ENCODE data around the gene SHLD1. TPM values are rescaled to one million over a fixed set of nuclear protein-coding genes. Genes with fewer than 3 reads are reported as not detected.
"Not testable (repeated sequence)": the region's sequence is repeated elsewhere in the genome, so short reads cannot be mapped to it uniquely, and the experiment has no call there.

SHLD1 gene, protein sequence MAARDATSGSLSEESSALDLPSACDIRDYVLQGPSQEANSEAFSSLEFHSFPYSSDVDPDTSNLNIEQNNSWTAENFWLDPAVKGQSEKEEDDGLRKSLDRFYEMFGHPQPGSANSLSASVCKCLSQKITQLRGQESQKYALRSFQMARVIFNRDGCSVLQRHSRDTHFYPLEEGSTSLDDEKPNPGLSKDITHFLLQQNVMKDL
- total RNA-seq (1 to 10 TPM; 2.9 to 5.2 TPM), polyA plus RNA-seq (1 to 10 TPM; 2.3 to 9.5 TPM)
- long read RNA-seq, donor 1, partial matches to known transcripts: 2 of 6 reads
- long read RNA-seq, donor 1, other reads (novel, unspliced or antisense): 2 of 6 reads
- long read RNA-seq, donor 2, partial matches to known transcripts: 0 of 5 reads
- long read RNA-seq, donor 2, other reads (novel, unspliced or antisense): 5 of 5 reads

- Histone ChIP-seq H3K27me3 (ENCODE audit: control insufficient read depth in 1 of 2, insufficient read depth in 2 of 2, low read length in 1 of 2) (no peaks in the 10 kb centered on the region), H3K36me3 (ENCODE audit: control insufficient read depth in 1 of 2, insufficient read depth in 2 of 2, low read length in 1 of 2) (no peaks in the 10 kb centered on the region), H3K27ac (ENCODE audit: low read depth in 1 of 2, low read length in 2 of 2) (peak within 1 kb of the TSS; percentile 47), H3K4me3 (ENCODE audit: low read length in 2 of 2) (peak within 1 kb of the TSS; percentile 44 to 65), H3K9me3 (ENCODE audit: control insufficient read depth, low read length) (no peaks in the 10 kb centered on the region), H3K4me1 (ENCODE audit: control insufficient read depth in 1 of 2, insufficient read depth in 2 of 2, low read length in 2 of 2) (no peaks in the 10 kb centered on the region)
- 15% methylated on average over 27 of the region's 27 CpGs for WGBS, 2 donors
- intact Hi-C loops (cut with DNase I): loop anchor here in 1 of 2 donors (5.0 kb wide), 1 partner anchor 197 kb away; no protein-coding TSS in a partner anchor
- ATAC-seq (ENCODE audit: low FRiP score) (peak; percentile 95), DNase-seq (peak; percentile 90 to 91)
Measured at GRCh38 chr20:5749952-5750779, at the start of gene SHLD1. Gene SHLD1 (plus strand): TSS chr20:5750401. CDS start chr20:5772866, 22,465 bp downstream.

GRCh38 chr20:5702339-5702738, 47.9 kb upstream of the SHLD1 start:
- intact Hi-C loops (cut with DNase I); ATAC-seq (ENCODE audit: low FRiP score): not testable (repeated sequence)

GRCh38 chr20:5703681-5704101, 46.5 kb upstream of the SHLD1 start:
- ATAC-seq (ENCODE audit: low FRiP score) (no peak), DNase-seq (no peak)
- H3K4me3 ChIP-seq (ENCODE audit: low read length in 2 of 2): no peak overlapping the region
- intact Hi-C loops (cut with DNase I): no loop called here
- no peaks in the 10 kb centered on the region for H3K27me3 ChIP-seq (ENCODE audit: control insufficient read depth in 1 of 2, insufficient read depth in 2 of 2, low read length in 1 of 2)
- no peaks in the 10 kb centered on the region for H3K4me1 ChIP-seq (ENCODE audit: control insufficient read depth in 1 of 2, insufficient read depth in 2 of 2, low read length in 2 of 2)
- no peaks in the 10 kb centered on the region for H3K36me3 ChIP-seq (ENCODE audit: control insufficient read depth in 1 of 2, insufficient read depth in 2 of 2, low read length in 1 of 2)
- H3K9me3 ChIP-seq (ENCODE audit: control insufficient read depth, low read length): no peaks in the 10 kb centered on the region
- 17 to 22% methylated on average over 5 of the region's 5 CpGs for WGBS, 2 donors
- no peak overlapping the region for H3K27ac ChIP-seq (ENCODE audit: low read depth in 1 of 2, low read length in 2 of 2)

More at GRCh38 chr20:5702339-5702738, 47.9 kb upstream of the SHLD1 start:
- not testable (repeated sequence) for H3K27ac ChIP-seq (ENCODE audit: low read depth in 1 of 2, low read length in 2 of 2); H3K36me3 ChIP-seq (ENCODE audit: control insufficient read depth in 1 of 2, insufficient read depth in 2 of 2, low read length in 1 of 2); H3K27me3 ChIP-seq (ENCODE audit: control insufficient read depth in 1 of 2, insufficient read depth in 2 of 2, low read length in 1 of 2); H3K9me3 ChIP-seq (ENCODE audit: control insufficient read depth, low read length); DNase-seq; H3K4me1 ChIP-seq (ENCODE audit: control insufficient read depth in 1 of 2, insufficient read depth in 2 of 2, low read length in 2 of 2); H3K4me3 ChIP-seq (ENCODE audit: low read length in 2 of 2)
- WGBS, 2 donors: 81 to 90% methylated on average over 4 of the region's 5 CpGs

DNA sequence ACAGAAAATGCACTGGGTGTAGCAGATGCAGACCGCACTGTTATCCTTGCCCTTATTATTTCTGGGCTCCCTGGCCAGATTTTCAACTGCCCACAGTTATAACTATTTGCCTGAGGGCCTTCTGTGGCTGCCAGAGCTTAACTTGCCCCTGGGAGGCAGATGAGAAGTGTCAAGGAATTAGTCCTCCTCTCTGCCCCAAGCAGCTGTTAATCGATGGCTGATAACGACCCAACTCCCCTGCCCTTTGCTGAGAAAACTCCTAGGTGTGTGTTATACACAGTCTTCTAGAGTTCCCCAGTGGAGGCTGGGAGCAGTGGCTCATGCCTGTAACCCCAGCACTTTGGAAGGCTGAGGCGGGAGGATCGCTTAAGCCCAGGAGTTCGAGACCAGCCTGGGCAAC, 44.4 kb upstream of the SHLD1 start:
- no peaks in the 10 kb centered on the region for H3K27me3 ChIP-seq (ENCODE audit: control insufficient read depth in 1 of 2, insufficient read depth in 2 of 2, low read length in 1 of 2)
- ATAC-seq (ENCODE audit: low FRiP score) (no peak), DNase-seq (no peak)
- H3K9me3 ChIP-seq (ENCODE audit: control insufficient read depth, low read length): peaks cover 2% of the 10 kb centered on the region
- intact Hi-C loops (cut with DNase I): no loop called here
- 71 to 72% methylated on average over 6 of the region's 6 CpGs for WGBS, 2 donors
- no peaks in the 10 kb centered on the region for H3K36me3 ChIP-seq (ENCODE audit: control insufficient read depth in 1 of 2, insufficient read depth in 2 of 2, low read length in 1 of 2)
- H3K4me1 ChIP-seq (ENCODE audit: control insufficient read depth in 1 of 2, insufficient read depth in 2 of 2, low read length in 2 of 2): no peaks in the 10 kb centered on the region
- no peak overlapping the region for H3K4me3 ChIP-seq (ENCODE audit: low read length in 2 of 2)
- H3K27ac ChIP-seq (ENCODE audit: low read depth in 1 of 2, low read length in 2 of 2): no peak overlapping the region

- Histone ChIP-seq H3K4me1 (ENCODE audit: control insufficient read depth in 1 of 2, insufficient read depth in 2 of 2, low read length in 2 of 2) (no peaks in the 10 kb centered on the region), H3K27me3 (ENCODE audit: control insufficient read depth in 1 of 2, insufficient read depth in 2 of 2, low read length in 1 of 2) (no peaks in the 10 kb centered on the region), H3K4me3 (ENCODE audit: low read length in 2 of 2) (no peak overlapping the region), H3K36me3 (ENCODE audit: control insufficient read depth in 1 of 2, insufficient read depth in 2 of 2, low read length in 1 of 2) (no peaks in the 10 kb centered on the region), H3K9me3 (ENCODE audit: control insufficient read depth, low read length) (peaks cover 2% of the 10 kb centered on the region), H3K27ac (ENCODE audit: low read depth in 1 of 2, low read length in 2 of 2) (no peak overlapping the region)
- 86 to 89% methylated on average over 9 of the region's 9 CpGs for WGBS, 2 donors
- ATAC-seq (ENCODE audit: low FRiP score) (no peak), DNase-seq (no peak)
- intact Hi-C loops (cut with DNase I): no loop called here
Measured at GRCh38 chr20:5706797-5707196, 43.4 kb upstream of the SHLD1 start.

GRCh38 chr20:5710551-5710950, 39.6 kb upstream of the SHLD1 start:
- Histone ChIP-seq H3K4me1 (ENCODE audit: control insufficient read depth in 1 of 2, insufficient read depth in 2 of 2, low read length in 2 of 2) (no peaks in the 10 kb centered on the region), H3K4me3 (ENCODE audit: low read length in 2 of 2) (no peak overlapping the region), H3K27ac (ENCODE audit: low read depth in 1 of 2, low read length in 2 of 2) (no peak overlapping the region), H3K27me3 (ENCODE audit: control insufficient read depth in 1 of 2, insufficient read depth in 2 of 2, low read length in 1 of 2) (no peaks in the 10 kb centered on the region), H3K36me3 (ENCODE audit: control insufficient read depth in 1 of 2, insufficient read depth in 2 of 2, low read length in 1 of 2) (no peaks in the 10 kb centered on the region), H3K9me3 (ENCODE audit: control insufficient read depth, low read length) (peaks cover 6% of the 10 kb centered on the region)
- WGBS, 2 donors: 69 to 73% methylated on average over 3 of the region's 3 CpGs
- intact Hi-C loops (cut with DNase I): no loop called here
- DNase-seq (no peak), ATAC-seq (ENCODE audit: low FRiP score) (no peak)

DNA sequence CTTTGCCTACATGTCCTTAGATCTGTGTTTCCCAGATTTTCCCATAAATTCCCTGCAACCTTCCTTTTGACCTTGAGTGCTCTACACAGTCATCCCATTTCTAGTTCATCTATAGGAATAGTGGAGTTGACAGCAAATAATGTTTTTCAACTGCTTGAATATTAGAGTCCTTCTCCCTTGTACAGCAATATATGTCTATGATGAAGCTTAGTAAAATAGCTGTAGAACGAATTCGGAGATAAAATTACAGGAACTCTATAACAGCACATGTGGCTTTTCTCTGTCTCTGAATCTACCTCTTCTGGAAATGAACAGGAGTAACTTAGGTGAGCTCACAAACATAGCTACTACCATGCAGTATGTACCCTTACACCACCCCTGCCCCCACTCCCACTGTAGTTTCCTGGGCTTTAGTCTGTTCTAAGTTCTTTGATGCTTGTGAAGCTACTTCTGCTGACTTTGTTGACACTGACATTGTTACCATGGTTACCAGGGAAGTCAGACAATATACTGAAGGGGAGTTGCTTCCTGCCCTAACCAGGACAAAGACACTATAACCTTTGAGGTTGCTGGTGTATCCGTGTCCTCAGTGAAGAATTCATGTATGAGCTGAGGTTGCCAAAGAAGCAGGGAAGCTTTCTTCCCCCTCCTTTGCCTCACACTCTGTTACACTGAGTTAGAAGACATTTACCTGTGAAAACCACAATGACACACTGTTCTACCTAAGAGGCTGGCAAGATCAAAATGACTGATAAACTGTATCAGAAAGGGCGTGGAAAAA, 35.8 kb upstream of the SHLD1 start:
- Histone ChIP-seq H3K27me3 (ENCODE audit: control insufficient read depth in 1 of 2, insufficient read depth in 2 of 2, low read length in 1 of 2) (no peaks in the 10 kb centered on the region), H3K4me3 (ENCODE audit: low read length in 2 of 2) (no peak overlapping the region), H3K4me1 (ENCODE audit: control insufficient read depth in 1 of 2, insufficient read depth in 2 of 2, low read length in 2 of 2) (no peaks in the 10 kb centered on the region), H3K36me3 (ENCODE audit: control insufficient read depth in 1 of 2, insufficient read depth in 2 of 2, low read length in 1 of 2) (no peaks in the 10 kb centered on the region), H3K27ac (ENCODE audit: low read depth in 1 of 2, low read length in 2 of 2) (no peak overlapping the region), H3K9me3 (ENCODE audit: control insufficient read depth, low read length) (peaks cover 6% of the 10 kb centered on the region)
- WGBS, 2 donors: 70 to 76% methylated on average over 4 of the region's 4 CpGs
- no peak for ATAC-seq (ENCODE audit: low FRiP score)
- no peak for DNase-seq
- intact Hi-C loops (cut with DNase I): no loop called here

DNA sequence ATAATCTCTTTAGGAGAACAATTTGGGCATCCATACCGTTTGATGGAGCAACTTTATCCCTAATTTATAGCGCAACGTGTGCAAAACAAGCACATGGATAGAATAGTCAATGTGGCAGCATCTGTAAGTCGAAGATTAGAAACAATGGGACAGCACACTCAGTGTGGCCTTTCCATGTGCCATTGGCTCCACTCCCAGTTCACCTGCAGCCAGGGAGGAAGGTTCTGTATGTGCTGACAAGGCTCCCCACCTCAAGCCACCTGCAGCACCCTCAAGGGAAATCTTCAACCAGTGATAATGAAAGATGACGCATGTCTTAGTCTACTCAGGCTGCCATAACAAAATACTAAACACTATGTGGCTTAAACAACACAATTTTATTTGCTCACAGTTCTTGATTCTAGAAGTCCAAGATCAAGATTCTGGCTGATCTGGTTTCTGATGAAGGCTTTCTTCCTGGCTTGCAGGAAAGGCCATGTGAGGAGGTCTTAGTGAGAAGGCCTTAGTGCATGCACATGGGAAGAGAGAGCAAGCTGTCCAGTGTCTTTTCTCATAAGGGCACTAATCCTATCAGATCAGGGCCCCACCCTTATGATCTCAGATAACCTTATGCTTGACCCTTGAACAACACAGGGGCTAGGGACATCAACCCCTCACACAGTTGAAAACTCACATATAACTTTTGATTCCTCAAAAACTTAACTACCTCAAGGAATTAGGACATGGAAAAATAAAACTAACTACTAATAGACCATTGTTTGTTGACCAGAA, 34.9 kb upstream of the SHLD1 start:
- no peak for DNase-seq
- Histone ChIP-seq H3K4me3 (ENCODE audit: low read length in 2 of 2) (no peak overlapping the region), H3K27me3 (ENCODE audit: control insufficient read depth in 1 of 2, insufficient read depth in 2 of 2, low read length in 1 of 2) (no peaks in the 10 kb centered on the region), H3K9me3 (ENCODE audit: control insufficient read depth, low read length) (peaks cover 4% of the 10 kb centered on the region), H3K36me3 (ENCODE audit: control insufficient read depth in 1 of 2, insufficient read depth in 2 of 2, low read length in 1 of 2) (no peaks in the 10 kb centered on the region), H3K4me1 (ENCODE audit: control insufficient read depth in 1 of 2, insufficient read depth in 2 of 2, low read length in 2 of 2) (no peaks in the 10 kb centered on the region), H3K27ac (ENCODE audit: low read depth in 1 of 2, low read length in 2 of 2) (no peak overlapping the region)
- ATAC-seq (ENCODE audit: low FRiP score): no peak
- intact Hi-C loops (cut with DNase I): no loop called here
- 92% methylated on average over 5 of the region's 5 CpGs for WGBS, 2 donors

Data from aorta (tissue), 5 donors.